GM12878 (cell line): ENCODE measurements around the gene LRRC3B. TPM values are rescaled to one million over a fixed set of nuclear protein-coding genes. Genes with fewer than 3 reads are reported as not detected.

ENCODE experiments used
- ATAC-seq: fragments of 200-7000 bp; cut with Tn5 transposase; 3 replicates; pipeline ENCODE4 v1.9.1; 2020; ENCODE audit warnings: mild to moderate bottlenecking, moderate library complexity
- BruUV-seq: library from RNA; stranded (reverse); fragments of 400-500 nt; replicated peaks from 2 replicates; lab custom pipeline; 2021; lab: Mats Ljungman, UMichigan
- CTCF ChIA-PET: fragments of 300-600 bp; sonication (Branson Sonifier 250); formaldehyde crosslinking; extraction: SDS; loops from one replicate; lab custom pipeline; 2021; ENCODE audit warnings: inconsistent platforms; lab: Yijun Ruan, JAX
- POLR2A ChIA-PET: fragments of 350-600 bp; formaldehyde crosslinking; extraction: SDS; loops from one replicate; lab custom pipeline; 2021; ENCODE audit warnings: inconsistent platforms; lab: Charles Lee
- RAD21 ChIA-PET: fragments of 300-600 bp; sonication (Branson Sonifier 250); formaldehyde crosslinking; loops from one replicate; lab custom pipeline; 2023; ENCODE audit warnings: antibody characterized with exemption; ENCODE audit not compliant: unreplicated experiment; lab: Charles Lee
- SMC1A ChIA-PET: fragments of 300-600 bp; sonication (Branson Sonifier 250); formaldehyde crosslinking; loops from one replicate; lab custom pipeline; 2023; ENCODE audit not compliant: unreplicated experiment, uncharacterized antibody; lab: Charles Lee
- DNase-seq: peaks from one replicate; pipeline ENCODE4 v3.0.0-alpha.2; 2011; ENCODE audit warnings: low read depth, low spot score
- FAIRE-seq: peaks from 3 replicates; lab custom pipeline; 2011; peaks lifted over from hg19 to GRCh38; lab: Jason Lieb, UNC
- H2AFZ ChIP-seq: 2 replicates; pipeline ENCODE4 v1.6.0; 2011; ENCODE audit warnings: low read depth, low read length, control low read depth; ENCODE audit not compliant: control insufficient read depth
- H3K27ac ChIP-seq: 2 replicates; pipeline ENCODE4 v1.5.1; 2011; ENCODE audit warnings: control low read depth; ENCODE audit not compliant: control insufficient read depth, insufficient read depth
- H3K27me3 ChIP-seq, 2 experiments: replicated peaks in 1 of 2; 2 replicates each; pipeline versions ENCODE4 v1.6.0 to v1.6.1; 2011; ENCODE audit warnings: low read length in 1 of 2; ENCODE audit not compliant: control insufficient read depth in 2 of 2, insufficient read depth in 2 of 2
- H3K36me3 ChIP-seq, 2 experiments: 2 replicates each; pipeline ENCODE4 v1.5.1; 2011; ENCODE audit warnings: low read length in 1 of 2; ENCODE audit not compliant: control insufficient read depth in 2 of 2, insufficient read depth in 2 of 2
- H3K4me1 ChIP-seq: 2 replicates; pipeline ENCODE4 v1.6.1; 2011; ENCODE audit warnings: mild to moderate bottlenecking, low read length, moderate library complexity, mixed read lengths; ENCODE audit not compliant: control insufficient read depth, insufficient read depth
- H3K4me2 ChIP-seq: 2 replicates; pipeline ENCODE4 v1.6.0; 2011; ENCODE audit warnings: control low read depth; ENCODE audit not compliant: control insufficient read depth, insufficient read depth
- H3K4me3 ChIP-seq: fragments of 200-600 bp; sonication (generic); 2 replicates; pipeline ENCODE4 v1.5.1; 2016
- H3K79me2 ChIP-seq: 2 replicates; pipeline ENCODE4 v1.6.0; 2011; ENCODE audit warnings: low read length; ENCODE audit not compliant: control insufficient read depth, insufficient read depth
- H3K9ac ChIP-seq: 2 replicates; pipeline ENCODE4 v1.8.0; 2011; ENCODE audit warnings: low read length, control low read depth, mixed read lengths; ENCODE audit not compliant: control insufficient read depth, insufficient read depth
- H3K9me3 ChIP-seq: replicated peaks from 3 replicates; pipeline ENCODE4 v1.5.1; 2011; ENCODE audit warnings: mild to moderate bottlenecking, low read length; ENCODE audit not compliant: control insufficient read depth, insufficient read depth
- H4K20me1 ChIP-seq: 2 replicates; pipeline ENCODE4 v1.6.0; 2011; ENCODE audit not compliant: control insufficient read depth, insufficient read depth
- CHD1 ChIP-seq: IDR thresholded peaks from 2 replicates; pipeline ENCODE4 v1.6.1; 2012; ENCODE audit warnings: low read depth, low read length, improper control_type of control experiment
- KDM1A ChIP-seq: fragments of 200-600 bp; sonication (generic); IDR thresholded peaks from 2 replicates; pipeline ENCODE4 v1.6.1; 2016; ENCODE audit warnings: borderline replicate concordance
- KLF5 ChIP-seq: fragments of 450-650 bp; IDR thresholded peaks from 2 replicates; pipeline ENCODE4 v1.6.1; 2014; ENCODE audit warnings: mild to moderate bottlenecking; ENCODE audit not compliant: partially characterized antibody
- PAX5 ChIP-seq: IDR thresholded peaks from 2 replicates; pipeline ENCODE4 v1.6.1; 2011; ENCODE audit warnings: low read depth, low read length, borderline replicate concordance
- PKNOX1 ChIP-seq: fragments of 450-650 bp; IDR thresholded peaks from 2 replicates; pipeline ENCODE4 v1.6.1; 2016; ENCODE audit warnings: mild to moderate bottlenecking
- POU2F2 ChIP-seq: IDR thresholded peaks from 3 replicates; pipeline ENCODE4 v1.6.1; 2011; ENCODE audit warnings: low read depth, mild to moderate bottlenecking, low read length, borderline replicate concordance
- RAD51 ChIP-seq: fragments of 450-650 bp; IDR thresholded peaks from 2 replicates; pipeline ENCODE4 v1.6.1; 2016; ENCODE audit warnings: moderate library complexity, mild to moderate bottlenecking, inconsistent platforms
- SMC3 ChIP-seq: IDR thresholded peaks from 2 replicates; pipeline ENCODE4 v1.6.1; 2011; ENCODE audit warnings: low read length, improper control_type of control experiment, borderline replicate concordance
- SRF ChIP-seq, 2 experiments: IDR thresholded peaks; 2 replicates each; pipeline ENCODE4 v1.6.1; 2011; ENCODE audit warnings: low read depth in 2 of 2, low read length in 2 of 2, mild to moderate bottlenecking in 1 of 2, moderate library complexity in 1 of 2
- WGBS: methylation state at CpG from one replicate; pipeline ENCODE4 v1.1.6; 2016; ENCODE audit warnings: low lambda C conversion rate; ENCODE audit not compliant: insufficient replicate concordance, insufficient coverage; ENCODE audit errors: missing lambda C conversion rate; 5-methylcytosine and 5-hydroxymethylcytosine counted together
- in situ Hi-C: fragments of 300-500 bp; cut with MboI; formaldehyde crosslinking; loops from 9 replicates; pipeline ENCODE4 v1.14.3; 2018; ENCODE audit warnings: mixed read lengths
- intact Hi-C: fragments of 100-400 bp; cut with micrococcal nuclease; formaldehyde crosslinking; loops from one replicate; pipeline ENCODE4 v1.14.2; 2022; ENCODE audit not compliant: unreplicated experiment
- polyA plus RNA-seq, 11 experiments: library from polyadenylated mRNA; depleted of rRNA in 4 of 11; unstranded in 6 of 11; stranded (reverse) in 5 of 11; fragments of >200 nt; fragmentation: Nextera tagmentation in 4 of 11; fragmentation: Illumina TruSeq in 1 of 11; extraction: Ambion mirVana in 4 of 11; extraction: Trizol in 1 of 11; gene quantifications; 1 replicate in 1 of 11; 2 replicates in 10 of 11; pipeline versions ENCODE4 v1.2.1 to v1.2.3, GENCODE V29; 2011 to 2016; ENCODE audit warnings: inconsistent platforms in 2 of 11, missing spikeins in 2 of 11, low read depth in 1 of 11
- total RNA-seq, 4 experiments: library from RNA; depleted of rRNA in 3 of 4; stranded (reverse); fragments of >200 nt in 3 of 4; fragmentation: Illumina TruSeq in 1 of 4; extraction: Trizol in 1 of 4; gene quantifications; 2 replicates each; pipeline versions ENCODE4 v1.2.1 to v1.2.3, GENCODE V29; 2013 to 2021
- TF ChIP-seq, protein P1 (sequence below): fragments of 450-650 bp; IDR thresholded peaks from 2 replicates; pipeline ENCODE4 v1.6.1; 2017; ENCODE audit warnings: mild to moderate bottlenecking, moderate library complexity
- TF ChIP-seq, protein P2 (sequence below): fragments of 150-350 bp; IDR thresholded peaks from 2 replicates; pipeline ENCODE4 v1.6.1; 2016; ENCODE audit warnings: low read depth, low read length
- TF ChIP-seq, protein P3 (sequence below): fragments of 450-650 bp; IDR thresholded peaks from 2 replicates; pipeline ENCODE4 v1.6.1; 2018; ENCODE audit warnings: borderline replicate concordance, mild to moderate bottlenecking; ENCODE audit not compliant: partially characterized antibody

Gene LRRC3B
- total and polyA plus RNA-seq, 10 of the 15 experiments (the other 5 are each of a cell fraction or from before 2014, with no cell fraction given): not detected

DNA sequence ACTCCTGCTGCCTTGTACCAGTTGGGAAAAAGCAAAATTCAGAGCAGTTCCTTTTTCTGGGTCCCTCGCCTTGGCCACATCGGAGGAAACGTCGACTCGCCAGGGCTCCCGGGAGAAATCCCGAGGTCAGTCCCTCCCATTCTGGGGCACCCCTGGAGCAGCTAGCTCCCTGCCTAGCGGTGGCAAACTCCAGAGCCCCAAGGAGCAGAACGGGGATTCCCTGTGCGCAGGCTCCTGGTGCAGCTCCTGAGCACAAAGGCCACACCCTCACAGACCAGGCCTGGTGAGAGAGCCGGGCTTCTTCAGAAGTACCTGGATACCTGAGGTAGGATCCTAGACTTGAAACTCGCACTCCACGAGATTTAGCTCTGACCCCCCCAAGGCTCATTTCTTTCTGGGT is 2.6 kb downstream of the LRRC3B start (continued):
- TF ChIP-seq, protein P1, sequence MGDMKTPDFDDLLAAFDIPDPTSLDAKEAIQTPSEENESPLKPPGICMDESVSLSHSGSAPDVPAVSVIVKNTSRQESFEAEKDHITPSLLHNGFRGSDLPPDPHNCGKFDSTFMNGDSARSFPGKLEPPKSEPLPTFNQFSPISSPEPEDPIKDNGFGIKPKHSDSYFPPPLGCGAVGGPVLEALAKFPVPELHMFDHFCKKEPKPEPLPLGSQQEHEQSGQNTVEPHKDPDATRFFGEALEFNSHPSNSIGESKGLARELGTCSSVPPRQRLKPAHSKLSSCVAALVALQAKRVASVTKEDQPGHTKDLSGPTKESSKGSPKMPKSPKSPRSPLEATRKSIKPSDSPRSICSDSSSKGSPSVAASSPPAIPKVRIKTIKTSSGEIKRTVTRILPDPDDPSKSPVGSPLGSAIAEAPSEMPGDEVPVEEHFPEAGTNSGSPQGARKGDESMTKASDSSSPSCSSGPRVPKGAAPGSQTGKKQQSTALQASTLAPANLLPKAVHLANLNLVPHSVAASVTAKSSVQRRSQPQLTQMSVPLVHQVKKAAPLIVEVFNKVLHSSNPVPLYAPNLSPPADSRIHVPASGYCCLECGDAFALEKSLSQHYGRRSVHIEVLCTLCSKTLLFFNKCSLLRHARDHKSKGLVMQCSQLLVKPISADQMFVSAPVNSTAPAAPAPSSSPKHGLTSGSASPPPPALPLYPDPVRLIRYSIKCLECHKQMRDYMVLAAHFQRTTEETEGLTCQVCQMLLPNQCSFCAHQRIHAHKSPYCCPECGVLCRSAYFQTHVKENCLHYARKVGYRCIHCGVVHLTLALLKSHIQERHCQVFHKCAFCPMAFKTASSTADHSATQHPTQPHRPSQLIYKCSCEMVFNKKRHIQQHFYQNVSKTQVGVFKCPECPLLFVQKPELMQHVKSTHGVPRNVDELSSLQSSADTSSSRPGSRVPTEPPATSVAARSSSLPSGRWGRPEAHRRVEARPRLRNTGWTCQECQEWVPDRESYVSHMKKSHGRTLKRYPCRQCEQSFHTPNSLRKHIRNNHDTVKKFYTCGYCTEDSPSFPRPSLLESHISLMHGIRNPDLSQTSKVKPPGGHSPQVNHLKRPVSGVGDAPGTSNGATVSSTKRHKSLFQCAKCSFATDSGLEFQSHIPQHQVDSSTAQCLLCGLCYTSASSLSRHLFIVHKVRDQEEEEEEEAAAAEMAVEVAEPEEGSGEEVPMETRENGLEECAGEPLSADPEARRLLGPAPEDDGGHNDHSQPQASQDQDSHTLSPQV: no peak
- TF ChIP-seq CHD1: no peak
- TF ChIP-seq SMC3: no peak

DNA sequence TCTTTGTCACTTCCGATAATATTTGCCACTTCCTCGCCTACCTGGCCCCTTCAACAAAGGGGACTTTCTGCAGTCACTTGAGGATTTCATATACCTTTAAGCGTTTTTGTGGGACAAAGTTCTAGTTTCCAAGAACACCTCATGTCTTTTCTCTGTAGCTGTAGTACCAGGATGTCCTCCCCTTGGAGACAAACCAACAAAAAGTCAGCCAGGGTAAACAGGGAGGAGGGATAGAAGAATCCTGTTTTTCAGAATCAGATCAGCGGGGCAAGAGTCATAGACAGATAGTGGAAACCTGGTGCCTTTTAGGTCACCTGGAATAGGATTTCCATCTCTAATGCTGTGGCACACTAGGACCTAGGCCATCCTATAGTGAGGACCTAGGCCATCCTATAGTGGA is 4.5 kb downstream of the LRRC3B start:
- CTCF ChIA-PET: no interaction called here
- no peak overlapping the region for H3K9ac ChIP-seq
- SMC1A ChIA-PET: no interaction called here
- no TSS peak for BruUV-seq
- no peak overlapping the region for H3K27ac ChIP-seq
- H3K4me2 ChIP-seq: no peak overlapping the region
- H3K79me2 ChIP-seq: no peaks in the 10 kb centered on the region
- RAD21 ChIA-PET: no interaction called here
- ATAC-seq: no peak
- in situ Hi-C loops: no loop called here
- H3K9me3 ChIP-seq: no peaks in the 10 kb centered on the region
- peaks cover 0 to 3% of the 10 kb centered on the region in 2 experiments; a peak in 3 of 4 replicates for H3K27me3 ChIP-seq
- intact Hi-C loops: no loop called here
- no peaks in the 10 kb centered on the region for H3K4me1 ChIP-seq
- POLR2A ChIA-PET: no interaction called here
- no peak overlapping the region for H2AFZ ChIP-seq
- no peaks in the 10 kb centered on the region for H3K36me3 ChIP-seq
- H4K20me1 ChIP-seq: no peaks in the 10 kb centered on the region
- FAIRE-seq: no peak
- WGBS: 49% methylated on average over 4 of the region's 4 CpGs
- no peak overlapping the region for H3K4me3 ChIP-seq
- no peak for DNase-seq
- TF ChIP-seq PKNOX1: no peak
- TF ChIP-seq RAD51: no peak
- TF ChIP-seq POU2F2: no peak
- no peak for TF ChIP-seq SRF (IDR thresholded peaks at IDR 0.05; ENCODE audit: low read depth in 2 of 2, low read length in 2 of 2)
- TF ChIP-seq PAX5: no peak
- TF ChIP-seq, protein P2, sequence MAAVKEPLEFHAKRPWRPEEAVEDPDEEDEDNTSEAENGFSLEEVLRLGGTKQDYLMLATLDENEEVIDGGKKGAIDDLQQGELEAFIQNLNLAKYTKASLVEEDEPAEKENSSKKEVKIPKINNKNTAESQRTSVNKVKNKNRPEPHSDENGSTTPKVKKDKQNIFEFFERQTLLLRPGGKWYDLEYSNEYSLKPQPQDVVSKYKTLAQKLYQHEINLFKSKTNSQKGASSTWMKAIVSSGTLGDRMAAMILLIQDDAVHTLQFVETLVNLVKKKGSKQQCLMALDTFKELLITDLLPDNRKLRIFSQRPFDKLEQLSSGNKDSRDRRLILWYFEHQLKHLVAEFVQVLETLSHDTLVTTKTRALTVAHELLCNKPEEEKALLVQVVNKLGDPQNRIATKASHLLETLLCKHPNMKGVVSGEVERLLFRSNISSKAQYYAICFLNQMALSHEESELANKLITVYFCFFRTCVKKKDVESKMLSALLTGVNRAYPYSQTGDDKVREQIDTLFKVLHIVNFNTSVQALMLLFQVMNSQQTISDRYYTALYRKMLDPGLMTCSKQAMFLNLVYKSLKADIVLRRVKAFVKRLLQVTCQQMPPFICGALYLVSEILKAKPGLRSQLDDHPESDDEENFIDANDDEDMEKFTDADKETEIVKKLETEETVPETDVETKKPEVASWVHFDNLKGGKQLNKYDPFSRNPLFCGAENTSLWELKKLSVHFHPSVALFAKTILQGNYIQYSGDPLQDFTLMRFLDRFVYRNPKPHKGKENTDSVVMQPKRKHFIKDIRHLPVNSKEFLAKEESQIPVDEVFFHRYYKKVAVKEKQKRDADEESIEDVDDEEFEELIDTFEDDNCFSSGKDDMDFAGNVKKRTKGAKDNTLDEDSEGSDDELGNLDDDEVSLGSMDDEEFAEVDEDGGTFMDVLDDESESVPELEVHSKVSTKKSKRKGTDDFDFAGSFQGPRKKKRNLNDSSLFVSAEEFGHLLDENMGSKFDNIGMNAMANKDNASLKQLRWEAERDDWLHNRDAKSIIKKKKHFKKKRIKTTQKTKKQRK: no peak
- TF ChIP-seq KDM1A: no peak
- no peak for TF ChIP-seq KLF5
- TF ChIP-seq, protein P3, sequence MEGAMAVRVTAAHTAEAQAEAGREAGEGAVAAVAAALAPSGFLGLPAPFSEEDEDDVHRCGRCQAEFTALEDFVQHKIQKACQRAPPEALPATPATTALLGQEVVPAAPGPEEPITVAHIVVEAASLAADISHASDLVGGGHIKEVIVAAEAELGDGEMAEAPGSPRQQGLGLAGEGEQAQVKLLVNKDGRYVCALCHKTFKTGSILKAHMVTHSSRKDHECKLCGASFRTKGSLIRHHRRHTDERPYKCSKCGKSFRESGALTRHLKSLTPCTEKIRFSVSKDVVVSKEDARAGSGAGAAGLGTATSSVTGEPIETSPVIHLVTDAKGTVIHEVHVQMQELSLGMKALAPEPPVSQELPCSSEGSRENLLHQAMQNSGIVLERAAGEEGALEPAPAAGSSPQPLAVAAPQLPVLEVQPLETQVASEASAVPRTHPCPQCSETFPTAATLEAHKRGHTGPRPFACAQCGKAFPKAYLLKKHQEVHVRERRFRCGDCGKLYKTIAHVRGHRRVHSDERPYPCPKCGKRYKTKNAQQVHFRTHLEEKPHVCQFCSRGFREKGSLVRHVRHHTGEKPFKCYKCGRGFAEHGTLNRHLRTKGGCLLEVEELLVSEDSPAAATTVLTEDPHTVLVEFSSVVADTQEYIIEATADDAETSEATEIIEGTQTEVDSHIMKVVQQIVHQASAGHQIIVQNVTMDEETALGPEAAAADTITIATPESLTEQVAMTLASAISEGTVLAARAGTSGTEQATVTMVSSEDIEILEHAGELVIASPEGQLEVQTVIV: no peak
